SU-DHL-6 (cell line): ENCODE measurements around the gene ITGAE.

Experiments
- EZH2phosphoT487 ChIP-seq: fragments of 200-600 bp; sonication (generic), shearing (Covaris generic); conservative IDR thresholded peaks from 2 replicates; pipeline ENCODE4 v1.6.1; 2018; ENCODE audit warnings: mild to moderate bottlenecking, antibody characterized with exemption, low read length, moderate library complexity, mixed read lengths
- TF ChIP-seq, protein P1 (sequence below): fragments of 200-600 bp; sonication (generic); IDR thresholded peaks from one replicate; pipeline ENCODE4 v1.5.1; 2017; ENCODE audit warnings: antibody characterized with exemption, mild to moderate bottlenecking, low read length, moderate library complexity; ENCODE audit not compliant: insufficient read depth, poor library complexity, severe bottlenecking

DNA sequence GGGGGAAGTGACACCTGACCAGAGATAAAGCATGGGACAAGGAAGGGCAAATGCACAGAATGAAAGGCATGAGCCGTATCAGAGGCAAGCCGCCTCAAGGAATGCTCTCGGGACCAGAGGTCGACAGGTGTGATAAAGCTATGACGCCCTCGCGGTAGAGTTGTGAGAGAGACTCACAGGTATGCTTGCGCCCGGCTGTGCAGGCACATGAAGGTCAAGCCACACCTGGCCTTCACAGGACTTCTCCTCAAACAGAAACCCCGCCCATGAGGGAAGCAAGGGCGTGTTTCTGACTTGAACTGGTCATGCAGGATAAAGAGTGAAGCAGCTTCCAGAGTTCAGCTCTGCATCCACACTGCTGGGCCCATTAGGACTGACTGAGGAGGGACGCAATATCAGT, 37.2 kb upstream of the ITGAE start:
- TF ChIP-seq, protein P1, sequence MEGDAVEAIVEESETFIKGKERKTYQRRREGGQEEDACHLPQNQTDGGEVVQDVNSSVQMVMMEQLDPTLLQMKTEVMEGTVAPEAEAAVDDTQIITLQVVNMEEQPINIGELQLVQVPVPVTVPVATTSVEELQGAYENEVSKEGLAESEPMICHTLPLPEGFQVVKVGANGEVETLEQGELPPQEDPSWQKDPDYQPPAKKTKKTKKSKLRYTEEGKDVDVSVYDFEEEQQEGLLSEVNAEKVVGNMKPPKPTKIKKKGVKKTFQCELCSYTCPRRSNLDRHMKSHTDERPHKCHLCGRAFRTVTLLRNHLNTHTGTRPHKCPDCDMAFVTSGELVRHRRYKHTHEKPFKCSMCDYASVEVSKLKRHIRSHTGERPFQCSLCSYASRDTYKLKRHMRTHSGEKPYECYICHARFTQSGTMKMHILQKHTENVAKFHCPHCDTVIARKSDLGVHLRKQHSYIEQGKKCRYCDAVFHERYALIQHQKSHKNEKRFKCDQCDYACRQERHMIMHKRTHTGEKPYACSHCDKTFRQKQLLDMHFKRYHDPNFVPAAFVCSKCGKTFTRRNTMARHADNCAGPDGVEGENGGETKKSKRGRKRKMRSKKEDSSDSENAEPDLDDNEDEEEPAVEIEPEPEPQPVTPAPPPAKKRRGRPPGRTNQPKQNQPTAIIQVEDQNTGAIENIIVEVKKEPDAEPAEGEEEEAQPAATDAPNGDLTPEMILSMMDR = no peak
- TF ChIP-seq EZH2phosphoT487 = no peak
